K562 (cell line): ENCODE results near the gene ZNF687. TPM values are rescaled to one million over a fixed set of nuclear protein-coding genes. Genes with fewer than 3 reads are reported as not detected.
A peak's percentile ranks its signal among the peaks of the same experiment; 100 is the strongest.

ENCODE experiments used
- CBFA2T3 ChIP-seq: fragments of 450-650 bp; IDR thresholded peaks from 2 replicates; pipeline ENCODE4 v1.6.1; 2017
- ELF1 ChIP-seq: fragments of 200-800 bp; sonication (Bioruptor generic); IDR thresholded peaks from 2 replicates; pipeline ENCODE4 v1.6.1; 2016; ENCODE audit warnings: missing genetic modification characterization, missing compliant biosample characterization
- GABPA ChIP-seq: fragments of 200-800 bp; sonication (Bioruptor generic); conservative IDR thresholded peaks from 2 replicates; pipeline ENCODE4 v1.6.1; 2016; ENCODE audit warnings: low read depth, missing genetic modification characterization, missing compliant biosample characterization
- HOXB6 ChIP-seq: fragments of 250-450 bp; sonication (Bioruptor Pico); IDR thresholded peaks from 2 replicates; pipeline ENCODE4 v1.5.1; 2022; ENCODE audit warnings: mild to moderate bottlenecking, borderline replicate concordance
- ZBTB1 ChIP-seq: sonication (generic); formaldehyde crosslinking; IDR thresholded peaks from 2 replicates; pipeline ENCODE4 v1.8.1; 2023; ENCODE audit warnings: missing genetic modification reagents, low read depth, mild to moderate bottlenecking, borderline replicate concordance
- polyA plus RNA-seq, 8 experiments: library from polyadenylated mRNA; depleted of rRNA in 4 of 8; stranded (reverse) in 5 of 8; unstranded in 3 of 8; fragments of >200 nt; fragmentation: Nextera tagmentation in 2 of 8; fragmentation: Illumina TruSeq in 1 of 8; extraction: Ambion mirVana in 2 of 8; extraction: Trizol in 1 of 8; gene quantifications; 2 replicates each; pipeline versions ENCODE4 v1.2.1 to v1.2.3, GENCODE V29; 2011 to 2014; ENCODE audit warnings: inconsistent platforms in 1 of 8, missing spikeins in 1 of 8
- total RNA-seq, 7 experiments: library from RNA; depleted of rRNA in 6 of 7; stranded (reverse); fragments of >200 nt in 6 of 7; fragmentation: Illumina TruSeq in 2 of 7; extraction: Trizol in 2 of 7; gene quantifications; 2 replicates each; pipeline versions ENCODE4 v1.2.1 to v1.2.3, GENCODE V29; 2011 to 2021; ENCODE audit warnings: low replicate concordance in 1 of 7
- TF ChIP-seq, protein P1 (sequence below), 2 experiments: fragments of 450-650 bp; IDR thresholded peaks; 2 replicates each; pipeline ENCODE4 v1.6.1; 2016; ENCODE audit warnings: mild to moderate bottlenecking in 2 of 2, borderline replicate concordance in 1 of 2, low read depth in 1 of 2, moderate library complexity in 1 of 2
- TF ChIP-seq, protein P2 (sequence below): fragments of 250-450 bp; sonication (Bioruptor Pico); IDR thresholded peaks from 2 replicates; pipeline ENCODE4 v1.8.0; 2022; ENCODE audit warnings: moderate library complexity, mild to moderate bottlenecking, inconsistent platforms
- TF ChIP-seq, protein P3 (sequence below): fragments of 250-450 bp; sonication (Bioruptor Pico); IDR thresholded peaks from 2 replicates; pipeline ENCODE4 v1.9.0; 2021; ENCODE audit warnings: mild to moderate bottlenecking, inconsistent platforms
- TF ChIP-seq, protein P4 (sequence below): sonication (generic); formaldehyde crosslinking; IDR thresholded peaks from 2 replicates; pipeline ENCODE4 v1.8.1; 2022; ENCODE audit warnings: missing genetic modification reagents

Gene ZNF687
- total and polyA plus RNA-seq, 9 of the 15 experiments (the other 6 are each of a cell fraction or from before 2014, with no cell fraction given), result 0.13 to 26.4 (median 10.6) TPM

DNA sequence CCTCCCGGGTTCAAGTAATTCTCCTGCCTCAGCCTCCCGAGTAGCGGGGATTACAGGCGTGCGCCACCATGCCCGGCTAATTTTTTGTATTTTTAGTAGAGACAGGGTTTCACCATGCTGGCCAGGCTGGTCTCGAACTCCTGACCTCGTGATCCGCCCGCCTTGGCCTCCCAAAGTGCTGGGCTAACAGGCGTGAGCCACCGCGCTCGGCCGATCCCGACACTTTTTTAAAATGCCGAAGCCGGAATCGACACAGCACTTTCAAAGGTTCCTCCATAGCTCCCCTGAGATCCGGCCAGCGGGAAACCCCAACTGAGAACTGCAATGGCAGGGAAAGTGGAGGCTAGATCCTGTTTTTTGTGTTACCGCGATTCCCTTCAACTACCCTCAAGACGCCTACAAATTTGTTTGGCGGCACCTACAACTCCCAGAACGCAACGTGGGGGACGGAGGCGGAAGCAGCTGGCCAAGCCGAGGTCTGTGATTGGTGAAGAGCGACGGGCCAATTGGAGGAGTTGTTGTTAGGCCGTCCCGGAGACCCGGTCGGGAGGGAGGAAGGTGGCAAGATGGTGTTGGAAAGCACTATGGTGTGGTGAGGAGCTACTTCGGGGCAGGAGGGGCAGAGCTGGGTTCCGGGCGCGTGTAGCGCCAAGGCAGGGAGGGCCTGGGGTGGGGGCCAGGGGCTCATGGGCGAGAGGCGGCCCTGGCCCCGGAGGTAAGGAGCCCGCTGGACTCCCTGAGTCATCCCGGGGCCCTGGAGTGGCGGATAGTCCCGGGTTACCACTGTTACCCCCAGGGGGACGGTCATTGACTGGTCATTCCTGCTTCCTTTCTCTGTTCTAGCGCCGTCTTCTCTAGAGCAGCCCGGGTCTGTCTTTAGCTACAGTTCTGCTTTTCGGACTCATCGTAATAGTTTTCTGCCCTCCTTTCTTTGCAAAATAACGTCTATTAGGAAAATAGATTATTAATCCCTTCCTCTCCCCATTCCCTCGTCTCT lies 27.6 kb upstream of the ZNF687 start, which contains the start of gene PSMD4 (continued):
- TF ChIP-seq, protein P1, sequence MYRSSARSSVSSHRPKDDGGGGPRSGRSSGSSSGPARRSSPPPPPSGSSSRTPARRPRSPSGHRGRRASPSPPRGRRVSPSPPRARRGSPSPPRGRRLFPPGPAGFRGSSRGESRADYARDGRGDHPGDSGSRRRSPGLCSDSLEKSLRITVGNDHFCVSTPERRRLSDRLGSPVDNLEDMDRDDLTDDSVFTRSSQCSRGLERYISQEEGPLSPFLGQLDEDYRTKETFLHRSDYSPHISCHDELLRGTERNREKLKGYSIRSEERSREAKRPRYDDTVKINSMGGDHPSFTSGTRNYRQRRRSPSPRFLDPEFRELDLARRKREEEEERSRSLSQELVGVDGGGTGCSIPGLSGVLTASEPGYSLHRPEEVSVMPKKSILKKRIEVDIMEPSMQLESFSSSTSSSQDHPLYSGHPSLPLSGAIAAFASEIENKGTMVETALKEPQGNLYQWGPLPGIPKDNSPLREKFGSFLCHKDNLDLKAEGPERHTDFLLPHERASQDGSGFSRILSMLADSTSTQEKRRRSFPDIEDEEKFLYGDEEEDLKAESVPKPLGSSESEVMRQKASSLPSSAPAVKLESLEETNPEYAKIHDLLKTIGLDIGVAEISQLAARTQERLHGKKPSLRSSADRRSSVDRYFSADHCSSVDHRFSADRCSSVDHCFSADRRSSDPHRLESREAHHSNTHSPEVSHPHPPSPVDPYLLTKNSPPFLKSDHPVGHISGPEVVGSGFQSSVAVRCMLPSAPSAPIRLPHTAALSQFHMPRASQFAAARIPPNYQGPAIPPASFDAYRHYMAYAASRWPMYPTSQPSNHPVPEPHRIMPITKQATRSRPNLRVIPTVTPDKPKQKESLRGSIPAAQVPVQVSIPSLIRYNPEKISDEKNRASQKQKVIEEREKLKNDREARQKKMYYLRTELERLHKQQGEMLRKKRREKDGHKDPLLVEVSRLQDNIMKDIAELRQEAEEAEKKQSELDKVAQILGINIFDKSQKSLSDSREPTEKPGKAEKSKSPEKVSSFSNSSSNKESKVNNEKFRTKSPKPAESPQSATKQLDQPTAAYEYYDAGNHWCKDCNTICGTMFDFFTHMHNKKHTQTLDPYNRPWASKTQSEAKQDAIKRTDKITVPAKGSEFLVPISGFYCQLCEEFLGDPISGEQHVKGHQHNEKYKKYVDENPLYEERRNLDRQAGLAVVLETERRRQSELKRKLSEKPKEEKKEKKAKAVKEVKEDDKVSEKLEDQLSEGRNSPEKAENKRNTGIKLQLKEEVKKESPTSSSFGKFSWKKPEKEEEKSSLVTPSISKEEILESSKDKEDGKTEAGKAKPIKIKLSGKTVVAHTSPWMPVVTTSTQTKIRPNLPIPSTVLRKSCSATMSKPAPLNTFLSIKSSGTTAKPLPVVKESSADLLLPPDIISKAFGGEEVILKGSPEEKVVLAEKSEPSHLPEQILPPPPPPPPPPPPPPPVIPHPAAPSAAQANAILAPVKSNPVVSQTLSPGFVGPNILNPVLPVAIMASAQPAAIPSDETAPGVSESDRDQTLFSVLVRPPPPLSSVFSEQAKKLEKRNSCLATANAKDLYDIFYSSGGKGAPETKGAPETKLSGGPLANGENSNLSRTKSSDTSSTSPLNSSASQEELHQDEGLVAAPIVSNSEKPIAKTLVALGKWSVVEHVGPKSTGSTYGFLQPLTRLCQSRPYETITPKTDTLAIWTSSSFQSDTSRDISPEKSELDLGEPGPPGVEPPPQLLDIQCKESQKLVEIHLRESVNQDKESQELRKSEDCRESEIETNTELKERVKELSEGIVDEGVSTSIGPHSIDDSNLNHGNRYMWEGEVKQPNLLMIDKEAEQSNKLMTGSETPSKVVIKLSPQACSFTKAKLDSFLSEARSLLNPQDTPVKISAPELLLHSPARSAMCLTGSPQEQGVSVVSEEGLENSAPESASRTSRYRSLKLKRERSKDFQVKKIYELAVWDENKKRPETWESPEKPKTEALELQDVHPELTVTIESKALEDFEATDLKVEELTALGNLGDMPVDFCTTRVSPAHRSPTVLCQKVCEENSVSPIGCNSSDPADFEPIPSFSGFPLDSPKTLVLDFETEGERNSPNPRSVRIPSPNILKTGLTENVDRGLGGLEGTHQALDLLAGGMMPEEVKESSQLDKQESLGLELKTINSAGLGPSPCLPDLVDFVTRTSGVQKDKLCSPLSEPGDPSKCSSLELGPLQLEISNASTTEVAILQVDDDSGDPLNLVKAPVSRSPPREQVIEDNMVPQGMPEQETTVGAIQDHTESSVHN (IDR thresholded peaks at IDR 0.05; ENCODE audit: borderline replicate concordance in 1 of 2, low read depth in 1 of 2), result no peak
- TF ChIP-seq, protein P2, sequence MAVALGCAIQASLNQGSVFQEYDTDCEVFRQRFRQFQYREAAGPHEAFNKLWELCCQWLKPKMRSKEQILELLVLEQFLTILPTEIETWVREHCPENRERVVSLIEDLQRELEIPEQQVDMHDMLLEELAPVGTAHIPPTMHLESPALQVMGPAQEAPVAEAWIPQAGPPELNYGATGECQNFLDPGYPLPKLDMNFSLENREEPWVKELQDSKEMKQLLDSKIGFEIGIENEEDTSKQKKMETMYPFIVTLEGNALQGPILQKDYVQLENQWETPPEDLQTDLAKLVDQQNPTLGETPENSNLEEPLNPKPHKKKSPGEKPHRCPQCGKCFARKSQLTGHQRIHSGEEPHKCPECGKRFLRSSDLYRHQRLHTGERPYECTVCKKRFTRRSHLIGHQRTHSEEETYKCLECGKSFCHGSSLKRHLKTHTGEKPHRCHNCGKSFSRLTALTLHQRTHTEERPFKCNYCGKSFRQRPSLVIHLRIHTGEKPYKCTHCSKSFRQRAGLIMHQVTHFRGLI (CRISPR knock-in tag), result no peak
- TF ChIP-seq ZBTB1 (no peak), ELF1 (tag) (peak; percentile 98), GABPA (tag) (peak; percentile 93), HOXB6 (CRISPR knock-in tag) (no peak), CBFA2T3 (peak; percentile 2; the same call in 1 of the 2 replicates)
- TF ChIP-seq, protein P3, sequence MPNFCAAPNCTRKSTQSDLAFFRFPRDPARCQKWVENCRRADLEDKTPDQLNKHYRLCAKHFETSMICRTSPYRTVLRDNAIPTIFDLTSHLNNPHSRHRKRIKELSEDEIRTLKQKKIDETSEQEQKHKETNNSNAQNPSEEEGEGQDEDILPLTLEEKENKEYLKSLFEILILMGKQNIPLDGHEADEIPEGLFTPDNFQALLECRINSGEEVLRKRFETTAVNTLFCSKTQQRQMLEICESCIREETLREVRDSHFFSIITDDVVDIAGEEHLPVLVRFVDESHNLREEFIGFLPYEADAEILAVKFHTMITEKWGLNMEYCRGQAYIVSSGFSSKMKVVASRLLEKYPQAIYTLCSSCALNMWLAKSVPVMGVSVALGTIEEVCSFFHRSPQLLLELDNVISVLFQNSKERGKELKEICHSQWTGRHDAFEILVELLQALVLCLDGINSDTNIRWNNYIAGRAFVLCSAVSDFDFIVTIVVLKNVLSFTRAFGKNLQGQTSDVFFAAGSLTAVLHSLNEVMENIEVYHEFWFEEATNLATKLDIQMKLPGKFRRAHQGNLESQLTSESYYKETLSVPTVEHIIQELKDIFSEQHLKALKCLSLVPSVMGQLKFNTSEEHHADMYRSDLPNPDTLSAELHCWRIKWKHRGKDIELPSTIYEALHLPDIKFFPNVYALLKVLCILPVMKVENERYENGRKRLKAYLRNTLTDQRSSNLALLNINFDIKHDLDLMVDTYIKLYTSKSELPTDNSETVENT (CRISPR knock-in tag), result no peak; the same call in 1 of the 2 replicates
- TF ChIP-seq, protein P4, sequence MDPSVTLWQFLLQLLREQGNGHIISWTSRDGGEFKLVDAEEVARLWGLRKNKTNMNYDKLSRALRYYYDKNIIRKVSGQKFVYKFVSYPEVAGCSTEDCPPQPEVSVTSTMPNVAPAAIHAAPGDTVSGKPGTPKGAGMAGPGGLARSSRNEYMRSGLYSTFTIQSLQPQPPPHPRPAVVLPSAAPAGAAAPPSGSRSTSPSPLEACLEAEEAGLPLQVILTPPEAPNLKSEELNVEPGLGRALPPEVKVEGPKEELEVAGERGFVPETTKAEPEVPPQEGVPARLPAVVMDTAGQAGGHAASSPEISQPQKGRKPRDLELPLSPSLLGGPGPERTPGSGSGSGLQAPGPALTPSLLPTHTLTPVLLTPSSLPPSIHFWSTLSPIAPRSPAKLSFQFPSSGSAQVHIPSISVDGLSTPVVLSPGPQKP (CRISPR knock-in tag), result no peak
